Hematopoietic multipotent progenitor cell treated with erythropoietin and hydrocortisone succinate and interleukin-3 and kit ligand, for 15 days (in vitro differentiated cells): ENCODE results near the gene DGKD.
"Not testable (repeated sequence)": the region's sequence is repeated elsewhere in the genome, so short reads cannot be mapped to it uniquely, and the experiment has no call there.

ENCODE experiments used
- DNase-seq: peaks from one replicate; pipeline ENCODE4 v3.0.0-alpha.2; 2015; ENCODE audit warnings: low spot score

Gene DGKD

GRCh38 chr2:233386382-233387041, 32.2 kb downstream of the DGKD start:
- no peak for DNase-seq

DNA sequence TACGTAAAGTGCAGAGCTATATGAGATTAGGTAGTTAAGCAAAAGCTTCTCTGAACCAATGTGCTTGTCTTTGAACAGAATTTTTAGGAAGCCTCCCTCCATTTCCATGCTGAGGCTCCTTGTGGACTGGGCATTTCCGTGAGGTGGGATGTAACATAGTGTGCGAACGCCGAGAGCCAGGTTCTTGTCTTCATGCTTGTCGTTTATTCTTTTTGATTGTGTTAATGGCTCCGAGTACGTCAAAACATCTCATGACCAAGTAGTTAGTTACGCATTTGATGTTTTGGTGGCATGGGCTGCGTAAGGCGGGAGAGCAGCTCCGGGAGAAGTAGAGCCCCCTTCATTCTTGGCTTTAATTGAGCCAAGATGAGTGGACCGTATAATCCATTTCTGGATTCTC, 32.9 kb downstream of the DGKD start:
- DNase-seq = no peak

DNA sequence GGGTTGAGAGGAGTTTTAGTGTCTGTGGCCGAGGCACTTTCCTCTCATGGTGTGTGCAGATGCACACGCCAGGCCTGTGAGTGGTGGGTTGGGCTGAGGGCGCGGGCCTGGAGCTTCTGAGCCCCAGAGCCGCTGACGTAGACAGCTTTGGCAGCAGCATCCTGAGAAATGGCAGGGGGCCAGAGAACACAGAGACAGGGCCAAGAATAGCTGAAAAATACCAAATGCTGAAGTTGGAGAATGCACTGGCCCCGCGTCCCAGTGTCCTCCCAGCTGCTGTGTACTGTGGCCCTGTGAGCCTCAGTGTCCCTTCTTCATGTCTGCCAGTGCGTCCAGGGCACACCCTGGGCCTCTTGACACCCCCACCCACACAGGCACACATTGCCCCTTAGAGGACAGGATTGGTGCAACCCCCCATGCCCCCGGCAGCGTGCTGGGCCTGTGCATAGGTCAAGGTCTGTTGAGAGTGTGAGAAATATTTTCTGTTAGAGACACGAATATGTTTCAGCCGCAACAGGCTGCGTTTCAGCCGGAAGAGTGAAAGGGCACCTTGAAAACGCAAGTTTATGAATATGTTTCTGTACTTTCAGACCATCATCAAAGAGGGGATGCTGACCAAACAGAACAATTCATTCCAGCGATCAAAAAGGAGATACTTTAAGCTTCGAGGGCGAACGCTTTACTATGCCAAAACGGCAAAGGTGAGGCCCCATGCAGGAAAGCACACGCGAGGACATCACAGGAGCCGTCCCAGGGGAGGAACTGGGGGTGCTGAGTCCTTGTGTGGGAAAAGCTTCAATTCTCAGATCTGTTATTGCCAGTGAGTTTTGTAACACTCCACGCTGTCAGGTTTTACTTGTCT, 33.6 kb downstream of the DGKD start:
- no peak for DNase-seq

DNA sequence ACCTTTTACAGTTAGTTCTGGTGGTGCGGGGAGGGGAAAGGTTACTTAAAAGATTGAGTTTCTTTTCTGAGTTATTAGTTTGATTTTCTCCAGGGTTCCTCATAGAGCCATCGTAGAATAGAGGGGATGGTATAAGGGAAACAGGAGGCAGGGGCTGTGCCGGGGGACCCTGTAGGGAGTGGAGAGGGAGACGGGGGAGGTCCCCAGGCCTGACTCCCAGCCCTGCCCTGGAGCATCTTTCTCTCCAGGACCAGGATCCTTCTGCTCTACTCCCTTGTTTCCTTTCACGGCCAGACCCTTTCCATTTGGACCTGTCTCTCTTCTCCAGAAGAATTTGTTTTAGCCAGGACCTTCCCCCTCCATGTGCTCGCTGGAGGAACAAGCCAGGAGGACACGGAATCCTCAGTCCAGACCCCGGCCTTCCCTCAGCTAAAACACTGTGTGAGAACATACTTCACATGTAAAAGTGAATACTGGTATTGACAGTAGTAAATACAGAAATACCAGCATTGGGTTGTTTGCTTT, 35.4 kb downstream of the DGKD start:
- DNase-seq = no peak

DNA sequence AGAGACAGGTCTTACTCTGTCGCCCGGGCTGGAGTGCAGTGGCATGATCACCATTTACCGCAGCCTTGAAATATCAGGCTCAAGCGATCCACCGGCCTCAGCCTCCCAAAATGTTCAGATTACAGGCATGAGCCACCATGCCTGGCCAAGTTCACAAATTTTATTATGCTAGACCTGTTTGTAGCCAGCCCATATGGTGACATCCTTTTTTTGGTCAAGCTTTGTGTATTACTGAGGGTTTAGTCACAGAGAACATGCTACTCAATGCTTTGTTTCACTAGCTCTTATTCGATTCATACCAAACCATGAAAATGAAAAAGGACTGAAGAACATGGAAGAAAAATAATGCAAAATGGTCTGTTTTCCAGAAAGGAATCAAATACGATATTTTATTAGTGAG, 41.4 kb downstream of the DGKD start:
- DNase-seq = no peak

DNA sequence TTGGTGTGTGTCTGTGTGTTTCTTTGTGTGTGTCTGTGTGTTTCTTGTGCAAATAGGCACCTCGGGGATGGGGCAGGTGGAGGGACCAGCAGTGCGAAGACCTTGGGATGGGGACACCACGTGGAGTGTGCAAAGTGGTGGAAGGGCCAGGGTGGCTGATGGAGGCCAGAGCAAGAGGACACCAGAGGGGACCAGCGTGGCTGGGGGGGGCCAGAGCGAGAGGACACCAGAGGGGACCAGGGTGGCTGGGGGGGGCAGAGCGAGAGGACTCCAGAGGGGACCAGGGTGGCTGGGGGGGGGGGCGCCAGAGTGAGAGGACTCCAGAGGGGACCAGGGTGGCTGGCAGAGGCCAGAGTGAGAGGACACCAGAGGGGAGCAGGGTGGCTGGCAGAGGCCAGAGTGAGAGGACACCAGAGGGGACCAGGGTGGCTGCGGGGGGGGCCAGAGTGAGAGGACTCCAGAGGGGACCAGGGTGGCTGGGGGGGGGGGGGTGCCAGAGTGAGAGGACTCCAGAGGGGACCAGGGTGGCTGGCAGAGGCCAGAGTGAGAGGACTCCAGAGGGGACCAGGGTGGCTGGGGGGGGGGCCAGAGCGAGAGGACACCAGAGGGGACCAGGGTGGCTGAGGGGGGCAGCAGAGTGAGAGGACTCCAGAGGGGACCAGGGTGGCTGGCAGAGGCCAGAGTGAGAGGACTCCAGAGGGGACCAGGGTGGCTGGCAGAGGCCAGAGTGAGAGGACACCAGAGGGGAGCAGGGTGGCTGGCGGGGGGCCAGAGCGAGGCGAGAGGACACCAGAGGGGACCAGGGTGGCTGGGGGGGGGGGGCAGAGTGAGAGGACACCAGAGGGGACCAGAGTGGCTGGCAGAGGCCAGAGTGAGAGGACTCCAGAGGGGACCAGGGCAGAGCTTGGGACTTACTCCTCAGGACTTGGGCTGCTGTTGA, 42.7 kb downstream of the DGKD start:
- DNase-seq = not testable (repeated sequence)

- DNase-seq = no peak
Observed at GRCh38 chr2:233399306-233400225, 45.3 kb downstream of the DGKD start.

DNA sequence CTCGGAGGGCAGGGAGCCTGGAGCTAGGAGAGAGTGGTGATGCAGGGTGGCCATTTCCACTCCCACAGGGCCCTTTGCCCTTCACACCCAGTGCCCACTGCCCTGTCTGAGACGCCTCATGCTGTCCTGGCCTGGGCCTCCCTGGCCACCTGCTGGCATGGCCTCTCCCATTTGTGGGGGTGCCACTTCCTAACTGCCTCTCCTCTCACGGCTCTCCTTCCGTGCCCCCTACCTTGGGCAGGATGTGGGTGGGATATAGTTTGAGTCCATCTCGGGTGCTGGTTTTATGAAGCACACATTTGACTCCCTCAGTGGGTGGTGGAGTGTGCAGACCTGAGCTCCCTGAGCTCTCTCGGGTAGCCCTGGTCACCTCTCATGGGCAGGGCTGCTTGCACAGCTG, 46.0 kb downstream of the DGKD start:
- no peak for DNase-seq

DNA sequence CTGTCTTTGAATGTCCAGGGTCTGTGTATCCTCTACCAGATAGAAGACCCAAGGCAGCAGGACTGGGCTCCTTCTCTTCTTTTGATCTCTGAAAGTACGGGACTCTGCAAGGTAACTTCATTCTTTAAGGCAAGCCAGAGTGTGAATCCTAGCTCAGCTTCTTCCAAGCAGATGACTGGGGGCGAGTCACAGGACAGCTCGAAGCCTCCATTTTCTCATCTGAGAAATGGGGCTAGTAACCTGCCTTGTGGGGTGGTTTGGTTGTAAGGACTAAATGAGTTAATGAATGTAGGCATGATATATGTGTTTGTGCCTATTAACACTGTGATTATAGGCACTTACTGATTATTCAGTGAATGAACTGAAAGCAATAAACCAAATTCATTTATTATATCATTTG, 46.7 kb downstream of the DGKD start:
- DNase-seq = no peak

GRCh38 chr2:233402346-233402745, 48.1 kb downstream of the DGKD start:
- no peak for DNase-seq

DNA sequence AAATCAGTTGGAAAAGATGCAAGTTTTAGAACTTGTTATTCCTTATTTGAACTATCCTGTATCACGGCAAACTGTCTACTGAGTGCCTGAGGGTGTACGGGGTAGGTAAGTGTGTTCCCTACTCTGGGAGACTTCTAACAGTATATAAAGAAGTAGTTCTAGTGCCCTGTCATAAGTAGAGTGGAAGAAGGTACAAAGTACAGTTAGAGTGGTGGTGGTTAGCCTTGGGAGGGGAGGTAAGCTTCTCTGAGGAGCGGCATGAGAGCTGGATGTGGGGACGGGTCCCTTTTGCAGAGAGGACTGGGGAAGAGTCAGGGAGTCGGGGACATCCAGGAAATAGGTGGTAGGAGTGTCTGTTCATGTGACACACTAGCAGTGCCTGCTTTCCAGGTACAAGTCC, 48.5 kb downstream of the DGKD start:
- no peak for DNase-seq

DNA sequence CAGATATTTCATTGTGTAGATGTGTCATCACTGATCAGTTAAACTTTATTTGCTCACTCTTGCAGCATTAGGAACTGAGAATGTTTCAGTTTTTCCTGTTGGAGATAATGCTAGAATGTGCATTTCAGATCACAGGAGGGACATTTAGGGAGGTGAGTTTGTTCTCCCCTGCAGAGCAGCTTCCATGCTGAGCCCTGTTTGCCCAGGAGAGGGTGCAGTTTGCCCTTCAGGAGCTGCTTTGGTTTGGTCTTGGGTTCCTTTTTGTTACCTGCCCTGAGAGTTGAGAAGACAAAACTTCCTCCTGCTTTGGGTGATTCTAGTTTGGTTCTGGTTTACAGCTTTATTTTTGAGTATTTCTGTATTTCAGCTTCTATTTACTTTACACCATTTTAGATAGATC, 49.9 kb downstream of the DGKD start:
- no peak for DNase-seq

- no peak for DNase-seq
Observed at GRCh38 chr2:233406865-233407264, 52.6 kb downstream of the DGKD start.

DNA sequence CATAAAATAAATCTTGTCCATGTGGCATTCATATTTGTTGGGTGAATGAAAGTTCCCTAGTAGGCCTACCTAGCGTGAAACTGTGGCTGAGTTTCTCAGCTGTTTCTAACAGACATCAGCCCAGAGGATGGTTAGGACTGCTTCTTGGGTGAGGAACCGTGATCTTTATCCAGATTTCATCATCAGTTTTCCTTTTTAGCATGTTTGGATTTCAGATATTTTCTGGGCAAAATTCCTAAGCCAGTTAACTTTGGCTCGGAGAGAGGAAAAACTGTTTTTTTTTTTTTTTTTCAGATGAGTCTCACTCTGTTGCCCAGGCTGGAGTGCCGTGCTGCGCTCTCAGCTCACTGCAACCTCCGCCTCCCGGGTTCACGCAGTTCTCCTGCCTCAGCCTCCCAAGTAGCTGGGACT, 53.5 kb downstream of the DGKD start:
- DNase-seq = no peak

DNA sequence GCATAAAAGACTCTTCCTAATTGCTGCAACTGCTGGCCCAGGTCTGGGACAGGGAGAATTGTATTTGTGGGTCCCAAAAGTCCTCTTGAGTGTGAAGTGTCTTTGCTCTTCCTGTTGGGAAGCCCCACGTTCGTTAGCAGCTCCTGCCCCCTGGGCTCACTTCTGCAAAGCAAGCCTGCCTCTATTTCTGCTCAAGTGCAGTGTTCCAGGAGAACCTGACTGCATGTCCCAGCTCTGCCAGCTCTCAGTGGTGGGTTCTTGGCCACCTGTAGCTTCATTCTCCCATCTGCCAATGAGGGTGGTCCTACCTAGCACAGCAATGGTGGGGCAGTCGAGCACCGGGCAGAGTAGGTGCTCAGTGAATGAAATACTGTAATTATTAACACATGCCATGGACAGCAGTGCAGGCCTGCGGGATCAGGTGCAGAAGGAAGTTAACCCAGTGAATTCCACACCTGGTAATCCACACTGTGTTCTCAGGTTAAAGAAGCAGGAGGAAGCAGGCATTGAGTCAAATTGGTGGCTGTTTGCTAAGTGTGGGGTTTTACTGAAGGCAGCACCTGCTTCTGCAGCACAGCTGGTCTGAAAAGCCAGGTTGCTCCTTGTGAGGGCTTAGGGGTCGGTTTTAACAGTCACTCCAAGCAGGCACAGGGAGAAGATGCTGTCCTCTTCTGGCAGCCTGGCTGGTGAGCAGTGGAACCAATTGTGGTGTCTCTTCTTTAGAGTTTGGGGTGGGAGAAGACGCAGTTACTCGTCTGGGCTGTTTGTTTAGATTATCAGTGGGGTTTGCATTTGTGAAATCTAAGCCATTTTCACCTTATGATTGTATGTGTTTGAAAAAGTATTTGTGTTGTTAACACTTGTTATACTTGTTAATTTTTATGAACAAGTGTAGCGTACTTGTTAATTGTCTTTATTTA, 54.3 kb downstream of the DGKD start:
- DNase-seq = no peak

- DNase-seq = no peak
Observed at GRCh38 chr2:233409286-233409991, 55.1 kb downstream of the DGKD start.

DNA sequence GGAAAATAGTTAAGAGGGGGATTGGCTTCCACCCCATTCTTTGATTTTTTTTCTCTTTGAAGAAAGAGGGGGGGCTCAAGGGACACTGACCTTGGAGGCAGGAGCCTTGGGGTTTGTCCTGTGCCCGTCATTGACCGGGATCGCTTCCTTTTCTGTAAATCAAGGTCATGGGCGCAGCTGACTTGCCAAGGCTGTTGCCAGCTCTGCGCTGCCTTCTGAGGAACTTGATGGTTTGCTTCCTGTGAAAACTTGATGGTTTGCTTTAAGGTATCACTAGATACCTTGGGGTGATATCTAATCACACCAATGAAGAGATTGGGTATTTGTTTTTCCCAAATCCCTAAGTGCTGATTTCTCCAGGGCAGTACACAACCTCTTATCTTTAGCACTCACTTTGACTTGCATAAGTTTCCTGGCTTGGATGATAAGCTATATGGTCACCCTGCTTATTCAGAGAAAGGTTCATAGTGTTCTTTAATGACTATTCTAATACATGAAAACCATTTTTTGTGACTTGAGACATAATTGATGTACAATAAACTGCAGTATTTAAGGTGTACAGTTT, 56.0 kb downstream of the DGKD start:
- DNase-seq = no peak

- no peak for DNase-seq
Observed at GRCh38 chr2:233411162-233411561, 56.9 kb downstream of the DGKD start.

DNA sequence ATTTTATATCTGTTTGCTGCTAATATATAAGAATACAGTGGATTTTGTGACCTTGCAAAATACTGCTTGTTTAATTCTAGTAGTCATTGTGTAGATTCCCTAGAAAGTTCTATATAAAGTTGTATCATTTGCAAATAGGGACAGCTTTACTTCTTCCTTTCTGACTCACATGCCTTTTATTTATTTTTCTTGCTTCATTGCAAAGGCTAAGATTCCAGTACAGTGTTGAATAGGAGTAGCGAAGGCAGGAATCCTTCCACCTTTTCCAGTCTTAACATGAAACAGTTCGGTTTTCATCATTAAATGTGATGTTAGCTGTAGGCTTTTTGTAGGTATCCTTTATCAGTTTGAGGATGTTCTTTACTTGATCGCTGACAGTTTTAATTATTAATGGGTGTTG, 58.1 kb downstream of the DGKD start:
- DNase-seq = no peak
